NCI-H1048 (cell line): Measurements from ENCODE around the gene DDT.
"Not testable (repeated sequence)": the region's sequence is repeated elsewhere in the genome, so short reads cannot be mapped to it uniquely, and the experiment has no call there.

Experiments
- DNase-seq: peaks from one replicate; lab custom pipeline; 2025; lab: John Stamatoyannopoulos, UW

The DDT gene

GRCh38 chr22:23974345-23974744 is at the start of gene DDT:
TSS of gene DDT (minus strand) at chr22:23974441. CDS start at chr22:23974414, 27 bp downstream.
- DNase-seq: not testable (repeated sequence)

- no peak for DNase-seq
Observed at GRCh38 chr22:24023204-24023789, 49.1 kb upstream of the DDT start.

- DNase-seq: no peak
Observed at GRCh38 chr22:24021304-24021703, 47.1 kb upstream of the DDT start.

- no peak for DNase-seq
Observed at GRCh38 chr22:24016156-24016555, 41.9 kb upstream of the DDT start.

GRCh38 chr22:24011735-24012068 is 37.5 kb upstream of the DDT start:
- DNase-seq: no peak

DNA sequence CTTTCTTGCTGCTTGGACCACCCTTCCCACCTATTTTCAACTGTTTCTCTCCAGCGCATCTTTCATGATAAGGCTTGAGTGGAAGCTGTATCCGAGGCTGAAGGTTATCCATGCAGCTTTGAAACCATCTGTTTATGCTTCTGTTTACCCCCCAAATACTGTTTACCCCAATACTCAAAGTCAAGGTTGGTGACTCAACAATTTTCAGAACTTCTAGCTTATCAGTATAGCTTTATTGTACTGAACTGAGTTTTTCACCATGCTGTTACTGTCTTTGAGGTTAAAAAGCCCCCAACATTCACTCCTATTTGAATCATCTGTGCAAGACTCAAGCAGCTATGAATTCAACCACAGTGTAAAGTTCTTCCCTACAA is 35.8 kb upstream of the DDT start:
- DNase-seq: no peak

GRCh38 chr22:24009227-24010017 is 35.2 kb upstream of the DDT start:
- DNase-seq: no peak

- DNase-seq: no peak
Observed at GRCh38 chr22:24008381-24009226, 34.4 kb upstream of the DDT start.

GRCh38 chr22:24008022-24008283 is 33.7 kb upstream of the DDT start:
- DNase-seq: no peak

DNA sequence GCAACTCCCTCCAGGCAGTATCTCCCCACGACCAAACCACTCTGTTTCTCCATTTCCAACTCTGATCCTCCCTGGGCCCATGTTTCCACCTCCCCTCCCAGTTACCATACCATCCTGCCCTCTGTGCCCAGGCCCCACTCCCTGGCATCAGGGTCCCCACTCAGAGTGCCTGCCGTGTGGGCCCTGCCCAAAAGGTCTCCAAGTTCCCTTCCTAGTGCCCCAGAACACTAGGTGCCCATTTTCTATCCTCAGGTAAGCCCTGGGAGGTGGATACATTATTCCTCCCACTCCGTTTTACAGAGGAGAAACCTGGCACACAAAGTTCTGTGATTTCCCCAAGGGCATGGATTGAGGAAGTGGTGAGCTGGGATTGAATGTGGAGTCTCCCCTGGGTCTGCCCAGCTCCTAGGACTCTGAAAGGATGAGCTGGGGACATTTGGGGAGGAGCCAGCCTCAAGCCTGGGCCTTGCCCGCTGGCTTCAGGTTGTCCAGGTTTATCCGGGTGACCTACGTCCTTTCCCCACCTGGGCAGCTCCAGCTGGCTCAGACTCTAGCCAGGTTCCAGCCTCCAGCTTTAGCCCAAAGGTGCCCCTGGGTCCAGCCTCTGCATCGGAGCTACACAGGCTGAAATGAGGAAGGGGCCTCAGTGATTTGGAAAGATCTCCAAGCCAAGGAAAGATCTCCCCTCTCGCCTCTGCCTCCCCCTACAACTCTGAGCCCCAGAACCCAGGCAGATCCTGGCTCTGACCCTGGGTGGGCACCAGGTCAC is 33.2 kb upstream of the DDT start:
- no peak for DNase-seq

- DNase-seq: no peak
Observed at GRCh38 chr22:24006914-24007214, 32.6 kb upstream of the DDT start.

DNA sequence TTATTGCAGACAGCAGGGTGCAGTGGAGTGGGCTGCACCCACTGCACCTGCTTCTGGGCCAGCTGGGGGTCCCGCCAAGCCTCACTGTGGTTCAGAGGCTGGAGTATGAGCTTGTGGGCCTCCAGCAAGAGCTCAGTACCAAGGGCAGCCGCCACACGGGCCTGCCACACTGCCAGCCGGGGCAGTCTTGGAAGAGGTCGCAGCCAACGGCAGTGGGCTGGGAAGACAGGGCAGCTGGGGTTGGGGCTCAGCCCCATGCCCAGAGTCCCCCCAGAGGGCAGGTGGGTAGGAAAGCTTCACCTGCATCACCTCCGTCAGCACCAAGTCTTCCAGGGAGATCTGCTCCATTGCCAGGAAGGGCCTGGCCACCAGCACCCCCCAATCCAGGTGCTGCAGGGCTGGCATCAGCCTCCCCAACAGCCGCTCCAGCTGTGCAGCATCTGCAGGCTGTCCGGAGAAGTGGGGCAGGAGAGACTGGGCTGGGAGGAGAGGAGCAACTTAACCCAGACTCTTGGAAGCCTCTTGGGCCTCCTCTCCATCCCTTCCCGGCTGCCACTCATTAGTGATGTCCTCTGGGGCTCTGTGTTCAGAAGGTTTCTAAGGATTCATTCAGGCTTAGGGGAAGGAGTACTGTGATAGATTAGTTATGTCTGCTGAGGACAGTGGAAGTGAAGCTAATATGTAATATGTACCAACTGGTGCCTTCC is 32.1 kb upstream of the DDT start:
- DNase-seq: no peak

DNA sequence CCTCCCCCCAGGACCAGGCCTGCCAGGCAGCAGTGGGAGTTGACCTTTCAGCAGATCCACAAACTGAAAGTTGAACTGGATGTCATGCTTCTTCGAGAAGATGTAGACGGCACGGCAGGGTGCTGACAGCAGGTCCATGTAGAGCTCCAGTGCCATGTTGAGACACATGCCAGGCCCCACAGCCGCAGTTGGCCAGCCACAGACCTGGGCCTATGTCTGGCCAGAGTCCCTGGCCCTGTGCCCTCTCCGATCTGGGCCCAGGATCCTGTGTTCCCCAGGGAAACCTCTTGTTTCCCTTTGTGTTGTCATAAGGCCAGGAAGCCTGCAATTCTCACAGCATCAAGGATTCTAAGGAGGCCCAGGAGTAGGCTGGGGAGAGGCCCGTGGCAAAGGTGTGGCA is 31.0 kb upstream of the DDT start, which contains the start of gene GSTT4:
Gene GSTT4 (minus strand): TSS at position 253 of the 400 bp plus-strand sequence. CDS start 97 bp downstream, at position 156.
- DNase-seq: no peak

- no peak for DNase-seq
Observed at GRCh38 chr22:24003887-24004286, 29.6 kb upstream of the DDT start.

DNA sequence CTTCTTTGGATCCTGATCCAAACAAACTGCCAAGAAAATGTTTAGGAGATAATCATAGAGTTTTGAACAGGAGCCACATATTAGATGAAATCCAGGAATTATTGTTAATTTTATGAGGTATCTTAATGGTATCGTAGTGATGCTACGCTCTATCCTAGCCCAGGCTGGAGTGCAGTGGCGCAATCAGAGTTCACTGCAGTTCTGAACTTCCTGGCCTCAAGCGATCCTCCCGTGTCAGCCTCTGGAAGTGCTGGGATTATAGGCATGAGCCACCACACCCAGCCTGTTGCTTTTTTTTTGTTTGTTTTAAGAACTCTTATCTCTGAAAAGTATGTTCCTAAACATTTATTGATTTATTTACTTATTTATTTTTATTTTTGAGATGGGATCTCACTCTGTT is 28.6 kb upstream of the DDT start:
- no peak for DNase-seq

DNA sequence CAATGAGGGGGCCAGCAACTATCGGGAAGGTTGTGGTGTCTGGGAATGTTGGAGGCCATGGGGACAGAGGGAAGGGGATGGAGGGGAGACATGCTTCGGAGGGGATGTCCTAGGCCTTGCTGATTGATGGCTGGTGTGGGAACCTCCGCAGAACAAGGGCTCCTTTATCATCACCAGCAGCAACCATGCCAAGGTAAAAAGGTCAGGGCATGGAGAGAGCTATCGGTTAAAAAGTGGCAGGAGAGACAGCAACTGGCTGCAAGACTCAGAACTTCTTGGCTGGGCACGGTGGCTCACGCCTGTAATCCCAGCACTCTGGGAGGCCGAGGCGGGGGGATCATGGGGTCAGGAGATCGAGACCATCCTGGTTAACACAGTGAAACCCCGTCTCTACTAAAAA is 28.0 kb upstream of the DDT start:
- no peak for DNase-seq

DNA sequence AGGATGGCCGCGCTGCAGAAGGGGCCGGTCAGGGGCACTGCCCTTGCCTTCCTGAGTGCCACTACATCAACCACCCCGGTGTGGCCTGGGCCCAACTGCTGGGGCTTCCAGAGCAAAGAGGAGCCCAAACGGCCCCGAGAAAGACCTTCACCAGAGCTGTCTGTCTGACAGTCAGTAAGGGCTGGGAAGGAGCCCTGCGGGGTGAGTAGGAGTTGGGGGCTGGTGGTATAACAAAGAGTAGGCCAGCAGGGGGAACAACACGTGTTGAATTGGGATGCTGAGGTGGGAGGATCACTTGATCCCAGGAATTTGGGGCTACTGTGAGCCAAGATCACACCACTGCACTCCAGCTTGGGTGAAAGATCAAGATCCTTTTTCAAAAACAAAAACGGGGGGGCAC is 27.1 kb upstream of the DDT start:
- no peak for DNase-seq

DNA sequence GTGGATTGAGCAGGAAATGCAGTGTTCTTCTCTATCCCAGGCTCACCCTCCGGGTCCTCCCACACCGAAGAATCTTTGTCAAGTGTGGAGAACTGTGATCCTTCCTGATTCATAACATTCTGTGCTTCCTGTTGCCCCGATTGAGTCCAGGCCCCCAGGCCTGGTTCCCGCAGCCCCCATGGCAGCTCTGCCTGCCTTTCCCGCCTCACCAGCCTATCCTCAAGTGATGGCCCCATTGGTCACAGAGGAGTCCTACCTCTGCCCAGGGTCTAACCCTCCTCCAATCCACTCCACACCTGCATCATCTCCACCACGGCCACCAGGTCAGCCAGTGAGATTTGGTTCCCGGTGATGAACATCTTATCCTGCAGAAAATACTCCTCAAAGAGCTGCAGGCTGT is 25.5 kb upstream of the DDT start:
- DNase-seq: not testable (repeated sequence)

GRCh38 chr22:23997092-23997491 is 22.9 kb upstream of the DDT start:
- DNase-seq: no peak

GRCh38 chr22:23993581-23994177 is 19.4 kb upstream of the DDT start:
- DNase-seq: not testable (repeated sequence)

GRCh38 chr22:23993080-23993479 is 18.8 kb upstream of the DDT start:
- not testable (repeated sequence) for DNase-seq
